Subcutaneous abdominal adipose tissue (tissue), 5 donors: Measurements from ENCODE around the gene LTBP4.
A peak's percentile ranks its signal among the peaks of the same experiment; 100 is the strongest.
"Not testable (repeated sequence)": the region's sequence is repeated elsewhere in the genome, so short reads cannot be mapped to it uniquely, and the experiment has no call there.

Experiments
- H3K27ac ChIP-seq: one replicate; pipeline ENCODE4 v1.7.0; 2013; ENCODE audit warnings: low read depth, mild to moderate bottlenecking, inconsistent platforms, low read length, moderate library complexity
- H3K27me3 ChIP-seq, 5 donors: one replicate each; pipeline ENCODE4 v1.7.0; 2013; ENCODE audit warnings: low read length in 5 of 5, inconsistent platforms in 1 of 5; ENCODE audit not compliant: control insufficient read depth in 5 of 5, insufficient read depth in 4 of 5
- H3K36me3 ChIP-seq, 5 donors: one replicate each; pipeline ENCODE4 v1.7.0; 2013; ENCODE audit warnings: low read length in 5 of 5; ENCODE audit not compliant: control insufficient read depth in 5 of 5, insufficient read depth in 5 of 5
- H3K4me1 ChIP-seq, 5 donors: one replicate each; pipeline ENCODE4 v1.7.0; 2013; ENCODE audit warnings: low read length in 5 of 5, mild to moderate bottlenecking in 3 of 5, moderate library complexity in 1 of 5; ENCODE audit not compliant: control insufficient read depth in 5 of 5, insufficient read depth in 5 of 5
- H3K4me3 ChIP-seq, 5 donors: one replicate each; pipeline ENCODE4 v1.7.0; 2013; ENCODE audit warnings: low read length in 5 of 5, low read depth in 1 of 5
- H3K9ac ChIP-seq, 5 donors: one replicate each; pipeline ENCODE4 v1.7.0; 2013; ENCODE audit warnings: low read length in 5 of 5, mild to moderate bottlenecking in 4 of 5, moderate library complexity in 3 of 5
- H3K9me3 ChIP-seq, 5 donors: one replicate each; pipeline ENCODE4 v1.7.0; 2013; ENCODE audit warnings: low read length in 5 of 5; ENCODE audit not compliant: control insufficient read depth in 5 of 5
- donor health status: healthy.
- donor health status: healthy.
- donor health status: healthy.
- donor health status: healthy.
- donor health status: healthy.

Gene LTBP4

DNA sequence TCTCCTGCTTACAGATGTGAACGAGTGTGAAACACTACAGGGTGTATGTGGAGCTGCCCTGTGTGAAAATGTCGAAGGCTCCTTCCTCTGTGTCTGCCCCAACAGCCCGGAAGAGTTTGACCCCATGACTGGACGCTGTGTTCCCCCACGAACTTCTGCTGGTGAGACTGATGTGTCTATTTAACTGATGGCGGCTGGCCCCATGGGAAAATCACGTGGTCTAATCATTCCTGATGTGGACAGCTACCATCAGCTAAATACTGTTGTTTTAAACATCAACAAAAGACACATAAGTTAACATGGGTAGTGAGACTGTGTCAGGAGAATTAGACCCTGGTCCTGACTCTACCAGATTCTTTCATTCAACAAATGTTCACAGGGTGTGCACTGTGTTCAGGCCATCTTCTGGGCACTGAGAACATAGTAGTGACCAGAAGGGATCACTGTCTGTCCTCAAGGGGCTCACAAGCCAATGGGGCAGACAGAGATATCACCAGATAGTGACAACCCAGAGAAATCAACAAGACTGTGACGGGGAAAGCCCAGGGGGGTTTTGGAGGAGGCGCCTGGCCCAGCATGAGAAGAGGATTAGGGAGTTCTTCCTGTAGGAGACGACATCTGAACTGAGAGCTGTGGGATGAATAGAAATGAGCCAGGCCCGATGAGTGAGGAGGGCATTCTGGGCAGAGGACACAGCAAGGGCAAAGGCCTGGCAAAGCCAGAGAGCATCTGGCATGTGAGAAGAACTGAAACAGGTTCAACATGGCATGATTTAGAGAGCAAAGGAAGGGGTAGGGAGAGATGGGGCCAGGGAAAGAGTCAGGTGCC lies 18.4 kb downstream of the LTBP4 start:
- Histone ChIP-seq H3K36me3 (peaks cover 0 to 43% (median 29%) of the 10 kb centered on the region in 5 donors), H3K9ac (peak overlapping the region in 1 of 5 donors; percentile 21), H3K4me1 (peaks cover 0 to 4% (median 3%) of the 10 kb centered on the region in 5 donors), H3K4me3 (no peak overlapping the region), H3K9me3 (no peaks in the 10 kb centered on the region), H3K27ac (no peak overlapping the region), H3K27me3 (no peaks in the 10 kb centered on the region)

DNA sequence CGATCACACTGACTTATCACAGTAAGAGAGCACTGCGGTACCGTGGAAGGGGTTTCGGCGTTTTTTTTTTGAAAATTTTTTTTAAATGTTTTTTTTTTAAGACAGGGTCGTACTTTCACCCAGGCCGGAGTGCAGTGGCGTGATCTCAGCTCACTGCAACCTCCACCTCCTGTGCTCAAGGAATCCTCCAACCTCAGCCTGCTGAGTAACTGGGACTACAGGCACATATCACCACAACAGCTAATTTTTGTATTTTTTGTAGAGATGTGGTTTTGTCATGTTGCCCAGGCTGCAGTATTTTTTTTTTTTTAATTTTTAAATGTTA lies 19.0 kb downstream of the LTBP4 start:
- Histone ChIP-seq H3K27me3 (no peaks in the 10 kb centered on the region), H3K9me3 (no peaks in the 10 kb centered on the region), H3K4me3 (no peak overlapping the region), H3K27ac (no peak overlapping the region), H3K9ac (no peak overlapping the region), H3K36me3 (peaks cover 0 to 43% (median 29%) of the 10 kb centered on the region in 5 donors), H3K4me1 (no peaks in the 10 kb centered on the region)

DNA sequence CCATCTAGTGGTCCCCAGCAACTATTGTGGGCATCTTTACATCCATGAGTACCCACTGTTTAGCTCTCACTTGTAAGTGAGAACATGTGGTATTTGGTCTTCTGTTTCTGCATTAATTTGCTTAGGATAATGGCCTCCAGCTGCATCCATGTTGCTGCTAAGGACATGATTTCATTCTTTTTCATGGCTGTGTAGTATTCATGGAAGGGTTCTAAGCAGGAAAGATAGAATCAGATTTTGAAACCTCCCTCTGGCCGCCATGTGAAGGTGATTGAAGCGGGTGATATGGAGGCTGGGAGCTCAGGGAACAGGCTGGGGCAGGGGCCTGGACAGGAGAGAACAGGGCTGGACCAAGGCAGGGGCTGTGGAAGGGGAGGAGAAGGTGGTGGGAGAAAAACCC lies 20.1 kb downstream of the LTBP4 start:
- H3K9ac ChIP-seq, result no peak overlapping the region
- no peaks in the 10 kb centered on the region for H3K27me3 ChIP-seq
- no peak overlapping the region for H3K27ac ChIP-seq
- no peaks in the 10 kb centered on the region for H3K9me3 ChIP-seq
- H3K4me3 ChIP-seq, result no peak overlapping the region
- H3K36me3 ChIP-seq, result peaks cover 0 to 50% (median 38%) of the 10 kb centered on the region in 5 donors
- H3K4me1 ChIP-seq, result no peaks in the 10 kb centered on the region

DNA sequence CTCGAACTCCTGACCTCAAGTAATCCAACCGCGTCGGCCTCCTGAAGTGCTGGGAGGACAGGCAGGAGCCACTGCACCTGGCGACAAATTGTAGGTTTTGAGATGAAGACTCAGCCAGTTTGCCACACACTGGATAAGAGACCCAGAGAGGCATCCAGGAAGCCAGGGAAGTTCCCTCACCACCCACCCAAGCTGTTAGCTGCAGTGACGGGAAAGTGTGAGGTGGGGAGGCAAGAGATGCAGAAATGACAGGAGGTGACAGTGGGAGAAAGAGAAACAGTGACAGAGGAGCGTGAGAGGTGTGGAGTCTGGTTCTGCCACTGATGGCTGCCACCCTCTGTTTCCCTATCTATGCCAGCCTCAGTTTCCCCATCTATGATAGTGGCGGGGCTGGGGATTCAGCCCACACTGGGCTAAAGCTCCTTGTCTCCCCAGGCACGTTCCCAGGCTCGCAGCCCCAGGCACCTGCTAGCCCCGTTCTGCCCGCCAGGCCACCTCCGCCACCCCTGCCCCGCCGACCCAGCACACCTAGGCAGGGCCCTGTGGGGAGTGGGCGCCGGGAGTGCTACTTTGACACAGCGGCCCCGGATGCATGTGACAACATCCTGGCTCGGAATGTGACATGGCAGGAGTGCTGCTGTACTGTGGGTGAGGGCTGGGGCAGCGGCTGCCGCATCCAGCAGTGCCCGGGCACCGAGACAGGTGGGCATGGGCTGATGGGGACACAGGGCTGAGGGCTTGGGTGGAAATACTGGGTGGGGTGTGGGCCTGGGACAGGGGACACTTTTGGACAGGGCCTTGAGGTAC lies 21.0 kb downstream of the LTBP4 start:
- Histone ChIP-seq H3K4me1 (no peaks in the 10 kb centered on the region), H3K4me3 (no peak overlapping the region), H3K27me3 (no peaks in the 10 kb centered on the region), H3K9me3 (no peaks in the 10 kb centered on the region), H3K36me3 (peaks cover 0 to 58% (median 42%) of the 10 kb centered on the region in 5 donors), H3K9ac (no peak overlapping the region), H3K27ac (no peak overlapping the region)

DNA sequence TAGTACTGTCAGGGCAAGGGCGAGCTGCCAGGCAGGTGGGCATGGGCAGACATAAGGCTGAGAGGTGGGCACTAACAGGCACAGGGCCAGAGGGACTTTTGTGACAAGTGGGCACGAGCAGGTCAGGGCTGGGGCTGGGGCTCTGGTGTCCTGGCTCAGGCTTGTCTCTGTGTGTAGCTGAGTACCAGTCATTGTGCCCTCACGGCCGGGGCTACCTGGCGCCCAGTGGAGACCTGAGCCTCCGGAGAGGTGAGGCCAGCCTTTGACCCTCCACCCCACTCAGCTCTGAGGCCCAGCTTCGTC lies 21.6 kb downstream of the LTBP4 start:
- no peak overlapping the region for H3K9ac ChIP-seq
- H3K27me3 ChIP-seq, result no peaks in the 10 kb centered on the region
- no peaks in the 10 kb centered on the region for H3K4me1 ChIP-seq
- H3K27ac ChIP-seq, result no peak overlapping the region
- H3K36me3 ChIP-seq, result peaks cover 0 to 62% (median 47%) of the 10 kb centered on the region in 5 donors
- H3K4me3 ChIP-seq, result no peak overlapping the region
- H3K9me3 ChIP-seq, result no peaks in the 10 kb centered on the region

DNA sequence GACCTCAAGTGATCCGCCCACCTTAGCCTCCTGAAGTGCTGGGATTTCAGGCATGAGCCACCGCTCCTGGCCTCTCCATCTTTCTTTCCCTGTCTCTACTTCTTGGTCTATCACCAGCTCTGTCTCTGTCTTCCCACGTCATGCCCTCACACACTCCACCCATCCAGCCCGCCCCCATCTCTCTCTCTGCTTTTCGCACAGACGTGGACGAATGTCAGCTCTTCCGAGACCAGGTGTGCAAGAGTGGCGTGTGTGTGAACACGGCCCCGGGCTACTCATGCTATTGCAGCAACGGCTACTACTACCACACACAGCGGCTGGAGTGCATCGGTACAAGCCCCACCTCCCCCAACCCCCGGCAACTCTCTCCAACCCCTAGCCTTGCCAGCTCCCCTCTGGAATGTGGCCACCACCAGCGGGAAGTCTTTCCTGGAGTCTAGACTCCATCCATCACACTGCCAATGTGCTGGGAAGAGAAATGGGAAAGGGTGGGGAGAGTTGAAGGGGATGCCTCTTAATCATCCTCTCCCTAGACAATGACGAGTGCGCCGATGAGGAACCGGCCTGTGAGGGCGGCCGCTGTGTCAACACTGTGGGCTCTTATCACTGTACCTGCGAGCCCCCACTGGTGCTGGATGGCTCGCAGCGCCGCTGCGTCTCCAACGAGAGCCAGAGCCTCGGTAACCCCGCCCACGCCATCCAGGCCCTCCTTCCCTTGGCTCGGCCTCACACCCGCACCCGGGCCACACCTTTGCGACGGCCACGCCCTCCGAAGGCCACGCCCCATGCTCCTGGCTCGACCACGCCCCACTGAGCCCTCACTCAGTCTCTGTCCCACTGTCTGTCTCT lies 22.5 kb downstream of the LTBP4 start:
- no peaks in the 10 kb centered on the region for H3K4me1 ChIP-seq
- no peaks in the 10 kb centered on the region for H3K27me3 ChIP-seq
- peaks cover 0 to 62% (median 47%) of the 10 kb centered on the region in 5 donors for H3K36me3 ChIP-seq
- H3K27ac ChIP-seq, result no peak overlapping the region
- no peak overlapping the region for H3K4me3 ChIP-seq
- H3K9ac ChIP-seq, result no peak overlapping the region
- H3K9me3 ChIP-seq, result no peaks in the 10 kb centered on the region

DNA sequence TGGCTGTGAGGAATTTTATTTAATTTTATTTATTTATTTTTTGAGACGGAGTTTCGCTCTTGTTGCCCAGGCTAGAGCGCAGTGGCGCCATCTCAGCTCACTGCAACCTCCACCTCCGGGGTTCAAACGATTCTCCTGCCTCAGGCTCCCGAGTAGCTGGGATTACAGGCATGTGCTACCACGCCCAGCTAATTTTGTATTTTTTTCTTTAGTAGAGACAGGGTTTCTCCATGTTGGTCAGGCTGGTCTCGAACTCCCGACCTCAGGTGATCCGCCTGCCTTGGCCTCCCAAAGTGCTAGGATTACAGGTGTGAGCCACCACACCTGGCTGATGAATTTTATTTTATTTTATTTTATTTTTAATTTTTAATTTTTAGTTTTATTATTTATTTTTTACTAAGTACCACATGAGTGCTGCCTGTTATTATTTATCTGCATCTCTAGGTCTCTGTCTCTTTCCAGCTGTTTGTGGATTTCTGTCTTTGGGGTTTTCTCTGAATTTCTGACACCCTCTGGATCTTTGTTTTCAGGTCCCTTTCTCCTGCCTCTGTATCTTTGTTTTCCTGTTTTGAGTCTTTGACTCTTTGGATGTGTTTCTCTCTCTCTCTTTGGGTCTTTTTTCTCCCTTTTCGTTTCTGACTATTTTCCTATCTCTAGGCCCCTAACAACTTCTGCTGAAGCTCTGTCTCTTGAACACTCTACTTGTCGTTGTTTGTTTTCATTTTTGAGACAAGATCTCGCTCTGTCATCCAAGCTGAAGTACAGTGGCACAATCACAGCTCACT lies 23.4 kb downstream of the LTBP4 start:
- peaks cover 0 to 64% (median 46%) of the 10 kb centered on the region in 5 donors for H3K36me3 ChIP-seq
- H3K27me3 ChIP-seq, H3K27ac ChIP-seq, H3K4me1 ChIP-seq, H3K9me3 ChIP-seq, H3K9ac ChIP-seq, H3K4me3 ChIP-seq: not testable (repeated sequence)

DNA sequence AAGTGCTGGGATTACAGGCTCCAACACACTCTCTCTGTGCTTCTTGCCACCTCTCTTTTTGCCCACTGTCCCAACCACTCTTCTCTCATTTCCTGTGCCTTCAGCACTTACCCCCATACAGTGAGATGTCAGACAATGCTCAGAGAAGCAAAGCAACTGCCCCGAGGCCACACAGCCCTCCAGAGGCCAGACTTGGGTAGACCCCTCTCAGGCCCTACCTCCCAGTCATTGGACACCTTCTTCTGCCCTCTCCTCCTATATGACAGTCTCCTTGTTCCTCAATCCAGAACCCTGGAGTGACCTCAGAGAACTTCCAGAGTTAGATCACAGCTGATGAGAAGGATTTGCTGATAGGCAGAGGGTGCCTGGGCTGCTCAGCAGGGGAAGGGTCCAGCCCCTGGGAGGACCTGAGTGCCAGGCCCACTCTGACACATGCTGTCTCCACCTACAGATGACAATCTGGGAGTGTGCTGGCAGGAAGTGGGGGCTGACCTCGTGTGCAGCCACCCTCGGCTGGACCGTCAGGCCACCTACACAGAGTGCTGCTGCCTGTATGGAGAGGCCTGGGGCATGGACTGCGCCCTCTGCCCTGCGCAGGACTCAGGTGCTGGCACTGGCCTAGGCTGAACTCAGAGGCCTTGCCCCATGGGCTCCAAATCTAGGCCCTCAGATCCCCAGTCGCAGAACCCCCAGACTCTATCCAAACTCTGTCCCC lies 24.4 kb downstream of the LTBP4 start:
- H3K27me3 ChIP-seq, result no peaks in the 10 kb centered on the region
- H3K36me3 ChIP-seq, result peaks cover 3 to 62% (median 48%) of the 10 kb centered on the region in 5 donors
- no peak overlapping the region for H3K9ac ChIP-seq
- H3K4me3 ChIP-seq, result no peak overlapping the region
- H3K9me3 ChIP-seq, result no peaks in the 10 kb centered on the region
- no peak overlapping the region for H3K27ac ChIP-seq
- H3K4me1 ChIP-seq, result no peaks in the 10 kb centered on the region

DNA sequence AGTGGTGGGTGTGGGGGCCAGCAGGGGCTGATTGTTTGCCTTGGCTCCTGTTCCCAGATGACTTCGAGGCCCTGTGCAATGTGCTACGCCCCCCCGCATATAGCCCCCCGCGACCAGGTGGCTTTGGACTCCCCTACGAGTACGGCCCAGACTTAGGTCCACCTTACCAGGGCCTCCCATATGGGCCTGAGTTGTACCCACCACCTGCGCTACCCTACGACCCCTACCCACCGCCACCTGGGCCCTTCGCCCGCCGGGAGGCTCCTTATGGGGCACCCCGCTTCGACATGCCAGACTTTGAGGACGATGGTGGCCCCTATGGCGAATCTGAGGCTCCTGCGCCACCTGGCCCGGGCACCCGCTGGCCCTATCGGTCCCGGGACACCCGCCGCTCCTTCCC lies 25.7 kb downstream of the LTBP4 start:
- Histone ChIP-seq H3K36me3 (peaks cover 3 to 54% (median 41%) of the 10 kb centered on the region in 5 donors), H3K27ac (no peak overlapping the region), H3K9me3 (no peaks in the 10 kb centered on the region), H3K9ac (no peak overlapping the region), H3K4me1 (no peaks in the 10 kb centered on the region), H3K27me3 (no peaks in the 10 kb centered on the region), H3K4me3 (no peak overlapping the region)
